ENCODE data around the gene HPSE2.

The HPSE2 gene

DNA sequence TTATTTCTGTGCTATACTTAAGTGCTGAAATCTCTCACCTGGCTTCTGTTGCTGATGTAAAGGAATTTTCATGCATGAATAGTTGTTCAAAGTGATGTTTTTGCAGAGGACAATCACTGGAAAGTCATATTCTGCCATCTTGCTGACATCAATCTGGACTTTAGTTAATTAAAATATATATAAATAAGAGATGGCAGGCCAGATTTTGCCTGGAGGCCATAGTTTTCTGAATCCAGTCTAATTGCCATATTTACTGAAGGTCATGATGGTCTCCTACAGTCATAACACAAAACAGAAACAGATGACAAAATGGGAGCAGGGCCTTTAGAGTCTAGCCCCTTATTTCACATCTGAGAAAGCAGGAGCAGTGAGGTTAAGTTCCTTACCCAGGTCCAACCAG is 228.2 kb downstream of the HPSE2 start:
- no peak for TF ChIP-seq ZBTB7A (IDR thresholded peaks at IDR 0.05; ENCODE audit: low read depth)
- no peak for TF ChIP-seq YY1 (IDR thresholded peaks at IDR 0.05; ENCODE audit: low read depth)
- TF ChIP-seq MAX (IDR thresholded peaks at IDR 0.05) = no peak
- no peak for TF ChIP-seq NFIC (IDR thresholded peaks at IDR 0.05)
- no peak for TF ChIP-seq TCF12 (IDR thresholded peaks at IDR 0.05; ENCODE audit: low read depth)
- TF ChIP-seq TEAD4 (IDR thresholded peaks at IDR 0.05) = no peak
- TF ChIP-seq EP300 (IDR thresholded peaks at IDR 0.05; ENCODE audit: borderline replicate concordance) = no peak
- no peak for TF ChIP-seq USF1 (IDR thresholded peaks at IDR 0.05)
- TF ChIP-seq CEBPB (IDR thresholded peaks at IDR 0.05) = no peak
- no peak for TF ChIP-seq FOXM1 (IDR thresholded peaks at IDR 0.05; ENCODE audit: borderline replicate concordance, low read depth)
- no peak for TF ChIP-seq TAF1 (IDR thresholded peaks at IDR 0.05; ENCODE audit: low read depth)
- no peak for TF ChIP-seq EGR1 (IDR thresholded peaks at IDR 0.05)
- no peak for TF ChIP-seq CREB1 (IDR thresholded peaks at IDR 0.05; ENCODE audit: low read depth)
- TF ChIP-seq, protein P1, sequence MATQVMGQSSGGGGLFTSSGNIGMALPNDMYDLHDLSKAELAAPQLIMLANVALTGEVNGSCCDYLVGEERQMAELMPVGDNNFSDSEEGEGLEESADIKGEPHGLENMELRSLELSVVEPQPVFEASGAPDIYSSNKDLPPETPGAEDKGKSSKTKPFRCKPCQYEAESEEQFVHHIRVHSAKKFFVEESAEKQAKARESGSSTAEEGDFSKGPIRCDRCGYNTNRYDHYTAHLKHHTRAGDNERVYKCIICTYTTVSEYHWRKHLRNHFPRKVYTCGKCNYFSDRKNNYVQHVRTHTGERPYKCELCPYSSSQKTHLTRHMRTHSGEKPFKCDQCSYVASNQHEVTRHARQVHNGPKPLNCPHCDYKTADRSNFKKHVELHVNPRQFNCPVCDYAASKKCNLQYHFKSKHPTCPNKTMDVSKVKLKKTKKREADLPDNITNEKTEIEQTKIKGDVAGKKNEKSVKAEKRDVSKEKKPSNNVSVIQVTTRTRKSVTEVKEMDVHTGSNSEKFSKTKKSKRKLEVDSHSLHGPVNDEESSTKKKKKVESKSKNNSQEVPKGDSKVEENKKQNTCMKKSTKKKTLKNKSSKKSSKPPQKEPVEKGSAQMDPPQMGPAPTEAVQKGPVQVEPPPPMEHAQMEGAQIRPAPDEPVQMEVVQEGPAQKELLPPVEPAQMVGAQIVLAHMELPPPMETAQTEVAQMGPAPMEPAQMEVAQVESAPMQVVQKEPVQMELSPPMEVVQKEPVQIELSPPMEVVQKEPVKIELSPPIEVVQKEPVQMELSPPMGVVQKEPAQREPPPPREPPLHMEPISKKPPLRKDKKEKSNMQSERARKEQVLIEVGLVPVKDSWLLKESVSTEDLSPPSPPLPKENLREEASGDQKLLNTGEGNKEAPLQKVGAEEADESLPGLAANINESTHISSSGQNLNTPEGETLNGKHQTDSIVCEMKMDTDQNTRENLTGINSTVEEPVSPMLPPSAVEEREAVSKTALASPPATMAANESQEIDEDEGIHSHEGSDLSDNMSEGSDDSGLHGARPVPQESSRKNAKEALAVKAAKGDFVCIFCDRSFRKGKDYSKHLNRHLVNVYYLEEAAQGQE (IDR thresholded peaks at IDR 0.05; ENCODE audit: low read depth) = no peak

GRCh38 chr10:99005254-99005653 is 230.4 kb downstream of the HPSE2 start:
- TF ChIP-seq RAD21 (IDR thresholded peaks at IDR 0.05; ENCODE audit: low read depth) (no peak), NFIC (IDR thresholded peaks at IDR 0.05) (no peak), EGR1 (IDR thresholded peaks at IDR 0.05) (no peak), USF1 (IDR thresholded peaks at IDR 0.05) (no peak), ZBTB7A (IDR thresholded peaks at IDR 0.05; ENCODE audit: low read depth) (no peak), EP300 (IDR thresholded peaks at IDR 0.05; ENCODE audit: borderline replicate concordance) (no peak), CREB1 (IDR thresholded peaks at IDR 0.05; ENCODE audit: low read depth) (no peak), TCF12 (IDR thresholded peaks at IDR 0.05; ENCODE audit: low read depth) (no peak), FOXM1 (IDR thresholded peaks at IDR 0.05; ENCODE audit: borderline replicate concordance, low read depth) (no peak), MAX (IDR thresholded peaks at IDR 0.05) (no peak), TAF1 (IDR thresholded peaks at IDR 0.05; ENCODE audit: low read depth) (no peak), CEBPB (IDR thresholded peaks at IDR 0.05) (no peak)

DNA sequence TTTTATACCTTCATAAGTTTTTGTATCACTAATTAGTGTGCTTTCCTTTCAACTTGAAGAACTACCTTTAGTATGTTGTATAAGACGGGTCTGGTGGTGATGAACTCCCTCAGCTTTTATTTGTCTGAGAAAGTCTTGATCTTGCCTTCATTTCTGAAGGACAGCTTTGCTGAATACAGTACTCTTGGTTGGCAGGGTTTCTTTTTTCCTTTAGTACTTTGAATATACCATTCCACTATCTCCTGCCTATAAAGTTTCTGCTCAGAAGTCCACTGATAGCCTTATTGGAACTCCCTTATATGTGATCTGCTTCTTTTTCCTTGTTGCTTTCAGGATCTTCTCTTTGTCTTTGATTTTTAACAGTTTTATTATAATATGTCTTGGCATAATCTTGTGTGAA is 230.9 kb downstream of the HPSE2 start:
- TF ChIP-seq NFIC (IDR thresholded peaks at IDR 0.05) (no peak), CREB1 (IDR thresholded peaks at IDR 0.05; ENCODE audit: low read depth) (no peak)

DNA sequence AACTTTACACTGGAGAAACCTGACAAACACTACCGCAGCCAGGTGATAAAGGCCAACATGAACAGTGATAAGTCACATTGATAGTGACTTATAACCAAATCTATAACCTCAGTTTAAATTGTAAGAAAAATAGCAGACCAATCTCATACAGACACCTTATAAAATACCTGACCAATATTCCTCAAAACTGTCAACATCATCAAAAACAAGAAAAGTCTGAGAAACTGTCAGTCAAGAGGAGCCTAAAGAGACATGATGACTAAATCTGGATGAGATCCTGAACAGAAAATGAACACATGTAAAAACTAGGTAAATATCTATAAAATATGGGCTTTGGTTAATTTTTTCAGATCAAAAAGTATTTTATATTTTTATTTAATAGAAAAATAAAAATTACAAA is 233.3 kb downstream of the HPSE2 start:
- TF ChIP-seq TCF12 (IDR thresholded peaks at IDR 0.05; ENCODE audit: low read depth) (no peak), ZBTB7A (IDR thresholded peaks at IDR 0.05; ENCODE audit: low read depth) (no peak), YY1 (IDR thresholded peaks at IDR 0.05; ENCODE audit: low read depth) (no peak), EGR1 (IDR thresholded peaks at IDR 0.05) (no peak), CREB1 (IDR thresholded peaks at IDR 0.05; ENCODE audit: low read depth) (no peak), RAD21 (IDR thresholded peaks at IDR 0.05; ENCODE audit: low read depth) (no peak), FOXM1 (IDR thresholded peaks at IDR 0.05; ENCODE audit: borderline replicate concordance, low read depth) (no peak), TEAD4 (IDR thresholded peaks at IDR 0.05) (no peak), CEBPB (IDR thresholded peaks at IDR 0.05) (no peak), USF1 (IDR thresholded peaks at IDR 0.05) (no peak), NFIC (IDR thresholded peaks at IDR 0.05) (no peak), EP300 (IDR thresholded peaks at IDR 0.05; ENCODE audit: borderline replicate concordance) (no peak), TAF1 (IDR thresholded peaks at IDR 0.05; ENCODE audit: low read depth) (no peak), MAX (IDR thresholded peaks at IDR 0.05) (no peak)
- TF ChIP-seq, protein P1 (IDR thresholded peaks at IDR 0.05; ENCODE audit: low read depth) = no peak

DNA sequence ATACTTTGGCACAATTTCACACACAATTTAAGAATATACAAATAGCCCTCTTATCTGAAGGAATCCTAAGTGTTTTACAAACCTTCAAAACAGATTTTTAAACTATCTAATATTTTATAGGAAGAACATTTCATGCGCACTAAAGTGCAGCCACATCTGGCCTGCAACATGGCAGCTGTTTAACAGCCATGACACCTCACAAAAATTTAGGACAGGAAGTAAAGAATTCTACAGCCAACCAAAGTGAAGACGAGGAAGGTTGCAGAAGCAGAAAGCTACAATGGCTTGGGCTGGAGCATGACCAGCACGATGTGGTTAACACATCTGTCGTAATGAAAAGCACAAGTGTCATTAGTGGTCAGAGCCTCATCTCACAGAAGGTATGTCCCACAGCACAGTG is 238.1 kb downstream of the HPSE2 start:
- TF ChIP-seq FOXM1 (IDR thresholded peaks at IDR 0.05; ENCODE audit: borderline replicate concordance, low read depth) (no peak), CEBPB (IDR thresholded peaks at IDR 0.05) (no peak), TEAD4 (IDR thresholded peaks at IDR 0.05) (no peak), TAF1 (IDR thresholded peaks at IDR 0.05; ENCODE audit: low read depth) (no peak), CREB1 (IDR thresholded peaks at IDR 0.05; ENCODE audit: low read depth) (no peak), ZBTB7A (IDR thresholded peaks at IDR 0.05; ENCODE audit: low read depth) (no peak), TCF12 (IDR thresholded peaks at IDR 0.05; ENCODE audit: low read depth) (no peak), RAD21 (IDR thresholded peaks at IDR 0.05; ENCODE audit: low read depth) (no peak), MAX (IDR thresholded peaks at IDR 0.05) (no peak), YY1 (IDR thresholded peaks at IDR 0.05; ENCODE audit: low read depth) (no peak), USF1 (IDR thresholded peaks at IDR 0.05) (no peak), NFIC (IDR thresholded peaks at IDR 0.05) (no peak), EGR1 (IDR thresholded peaks at IDR 0.05) (no peak), EP300 (IDR thresholded peaks at IDR 0.05; ENCODE audit: borderline replicate concordance) (no peak)
- TF ChIP-seq, protein P1 (IDR thresholded peaks at IDR 0.05; ENCODE audit: low read depth) = no peak
